ENCODE data around the gene TOR3A. TPM values are rescaled to one million over a fixed set of nuclear protein-coding genes. Genes with fewer than 3 reads are reported as not detected.
A peak's percentile ranks its signal among the peaks of the same experiment; 100 is the strongest.
"Not testable (repeated sequence)": the region's sequence is repeated elsewhere in the genome, so short reads cannot be mapped to it uniquely, and the experiment has no call there.

TOR3A gene
- polyA plus RNA-seq, 1 of the 3 experiments (the other 2 are of a cell fraction): 29.9 TPM

- TF ChIP-seq IRF3 (IDR thresholded peaks at IDR 0.05; ENCODE audit: low read depth, low read length): no peak
- no peak for TF ChIP-seq RAD21 (IDR thresholded peaks at IDR 0.05; ENCODE audit: low read length)
- peak; percentile 57 for TF ChIP-seq CHD2 (IDR thresholded peaks at IDR 0.05; ENCODE audit: low read length, partially characterized antibody)
Measured at GRCh38 chr1:179038528-179039281, 43.2 kb upstream of the TOR3A start (continued).

- peaks cover 0 to 18% of the 10 kb centered on the region in 2 experiments; a peak in 2 of 4 replicates for H3K4me1 ChIP-seq (ENCODE audit: control insufficient read depth in 1 of 2, insufficient read depth in 2 of 2, low read depth in 1 of 2, low read length in 1 of 2)
- POLR2A ChIA-PET: interaction anchor here (0.7 kb wide), 1 partner anchor 22 kb away, joined by 4 read pairs; no protein-coding TSS in a partner anchor
- H3K27ac ChIP-seq (ENCODE audit: low read depth in 2 of 2, low read length in 1 of 2): peak overlapping the region in 1 of 2 experiments; percentile 94; a peak in 2 of 4 replicates
- H3F3A ChIP-seq (replicated peaks; ENCODE audit: insufficient read depth); DNase-seq; H2AFZ ChIP-seq (ENCODE audit: low read depth); H3K9me2 ChIP-seq; H3K9ac ChIP-seq; CTCF ChIA-PET; H3K9me3 ChIP-seq; H3K4me3 ChIP-seq (ENCODE audit: low read depth in 2 of 2, low read length in 1 of 2); H3K27me3 ChIP-seq (ENCODE audit: insufficient read depth); H3K36me3 ChIP-seq (replicated peaks in 1 of 2; ENCODE audit: control insufficient read depth in 1 of 2, insufficient read depth in 2 of 2, low read length in 1 of 2); H3K4me2 ChIP-seq; H4K20me1 ChIP-seq (ENCODE audit: insufficient read depth): not testable (repeated sequence)
- peaks cover 83% of the 10 kb centered on the region for H3K79me2 ChIP-seq (ENCODE audit: insufficient read depth)
- WGBS (ENCODE audit: low lambda C conversion rate): 86% methylated on average over 7 of the region's 9 CpGs
Measured at GRCh38 chr1:179039502-179040174, 42.2 kb upstream of the TOR3A start.

GRCh38 chr1:179040175-179040551 is 41.7 kb upstream of the TOR3A start:
- POLR2A ChIA-PET; H3K36me3 ChIP-seq (replicated peaks in 1 of 2; ENCODE audit: control insufficient read depth in 1 of 2, insufficient read depth in 2 of 2, low read length in 1 of 2); H3K9me3 ChIP-seq; H3K9me2 ChIP-seq; H3K4me2 ChIP-seq; H3K27me3 ChIP-seq (ENCODE audit: insufficient read depth); DNase-seq; H3F3A ChIP-seq (replicated peaks; ENCODE audit: insufficient read depth); H3K9ac ChIP-seq; H4K20me1 ChIP-seq (ENCODE audit: insufficient read depth); H2AFZ ChIP-seq (ENCODE audit: low read depth); CTCF ChIA-PET; H3K4me3 ChIP-seq (ENCODE audit: low read depth in 2 of 2, low read length in 1 of 2): not testable (repeated sequence)
- H3K4me1 ChIP-seq (ENCODE audit: control insufficient read depth in 1 of 2, insufficient read depth in 2 of 2, low read depth in 1 of 2, low read length in 1 of 2): peaks cover 0 to 15% of the 10 kb centered on the region in 2 experiments; a peak in 2 of 4 replicates
- H3K79me2 ChIP-seq (ENCODE audit: insufficient read depth): peaks cover 77% of the 10 kb centered on the region
- H3K27ac ChIP-seq (ENCODE audit: low read depth in 2 of 2, low read length in 1 of 2): peak overlapping the region in 1 of 2 experiments; percentile 8; a peak in 1 of 4 replicates
- 90% methylated on average over 7 of the region's 27 CpGs for WGBS (ENCODE audit: low lambda C conversion rate)

- Histone ChIP-seq H3K9me2 (no peaks in the 10 kb centered on the region), H3K4me2 (no peak overlapping the region), H3K9ac (no peak overlapping the region), H3K36me3 (replicated peaks in 1 of 2; ENCODE audit: control insufficient read depth in 1 of 2, insufficient read depth in 2 of 2, low read length in 1 of 2) (peaks cover 0 to 3% of the 10 kb centered on the region in 2 experiments), H2AFZ (ENCODE audit: low read depth) (no peak overlapping the region), H3F3A (replicated peaks; ENCODE audit: insufficient read depth) (no peaks in the 10 kb centered on the region), H3K4me3 (ENCODE audit: low read depth in 2 of 2, low read length in 1 of 2) (no peak overlapping the region), H3K79me2 (ENCODE audit: insufficient read depth) (peaks cover 62% of the 10 kb centered on the region), H4K20me1 (ENCODE audit: insufficient read depth) (peaks cover 5% of the 10 kb centered on the region; the same call in 1 of the 2 replicates), H3K27ac (ENCODE audit: low read depth in 2 of 2, low read length in 1 of 2) (no peak overlapping the region), H3K4me1 (ENCODE audit: control insufficient read depth in 1 of 2, insufficient read depth in 2 of 2, low read depth in 1 of 2, low read length in 1 of 2) (peaks cover 3 to 17% of the 10 kb centered on the region in 2 experiments; a peak in 3 of 4 replicates), H3K27me3 (ENCODE audit: insufficient read depth) (no peaks in the 10 kb centered on the region), H3K9me3 (no peaks in the 10 kb centered on the region)
- ChIA-PET CTCF (interaction anchor here (1.0 to 2.5 kb wide), 2 partner anchors 39 to 328 kb away, joined by 3 to 10 read pairs; no protein-coding TSS in a partner anchor), POLR2A (no interaction called here)
- TF ChIP-seq SIN3A (IDR thresholded peaks at IDR 0.05; ENCODE audit: borderline replicate concordance, low read depth, low read length): no peak
- TF ChIP-seq EP300 (IDR thresholded peaks at IDR 0.05; ENCODE audit: borderline replicate concordance in 1 of 2, low read depth in 1 of 2, low read length in 1 of 2): no peak
- no peak for TF ChIP-seq RFX5 (IDR thresholded peaks at IDR 0.05; ENCODE audit: low read length)
- no peak for TF ChIP-seq MAX (IDR thresholded peaks at IDR 0.05; ENCODE audit: low read depth)
- no peak for TF ChIP-seq FOXJ3 (CRISPR knock-in tag; IDR thresholded peaks at IDR 0.05)
- no peak for TF ChIP-seq JUND (IDR thresholded peaks at IDR 0.05)
- TF ChIP-seq CHD2 (IDR thresholded peaks at IDR 0.05; ENCODE audit: low read length, partially characterized antibody): no peak
- no peak for TF ChIP-seq NFIC (IDR thresholded peaks at IDR 0.05; ENCODE audit: borderline replicate concordance)
- WGBS (ENCODE audit: low lambda C conversion rate): 93% methylated on average over 6 of the region's 8 CpGs
- no peak for DNase-seq
Measured at GRCh38 chr1:179042087-179042486, 39.8 kb upstream of the TOR3A start.
